Measurements from ENCODE around the gene SEMA3B. TPM values are rescaled to one million over a fixed set of nuclear protein-coding genes. Genes with fewer than 3 reads are reported as not detected.
A peak's percentile ranks its signal among the peaks of the same experiment; 100 is the strongest.

SEMA3B gene
- total and polyA plus RNA-seq, 2 of the 4 experiments (the other 2 are of a cell fraction) = 4.3 to 29.3 TPM

GRCh38 chr3:50324351-50325112, 55.6 kb downstream of the SEMA3B start:
- Histone ChIP-seq H3K79me1 (ENCODE audit: low read depth in 1 of 2, low read length in 2 of 2) (peaks cover 21 to 43% of the 10 kb centered on the region in 2 experiments), H3K4me1 (ENCODE audit: control insufficient read depth, insufficient read depth, low read length) (peaks cover 24% of the 10 kb centered on the region), H3K9me3 (ENCODE audit: control insufficient read depth, insufficient read depth, low read length) (no peaks in the 10 kb centered on the region), H2BK5ac (ENCODE audit: low read depth, low read length, poor library complexity, severe bottlenecking) (no peak overlapping the region), H3K56ac (ENCODE audit: extremely low read depth, insufficient read depth, low read length) (no peak overlapping the region), H3K18ac (ENCODE audit: low read depth, low read length) (no peak overlapping the region), H3K4me3 (ENCODE audit: insufficient read depth, low read depth, low read length) (no peak overlapping the region), H3K9ac (ENCODE audit: low read depth, low read length) (no peak overlapping the region), H3K4ac (ENCODE audit: low read depth, low read length) (no peak overlapping the region), H2BK120ac (ENCODE audit: low read depth, low read length) (no peak overlapping the region), H3K27ac (ENCODE audit: insufficient read depth, low read length) (no peak overlapping the region), H4K91ac (ENCODE audit: insufficient read depth, low read depth, low read length) (no peak overlapping the region), H3K4me2 (ENCODE audit: low read depth, low read length) (no peak overlapping the region), H3K9me1 (ENCODE audit: insufficient read depth, low read length) (peaks cover 5% of the 10 kb centered on the region), H3K23ac (ENCODE audit: low read depth, low read length) (no peak overlapping the region), H3K14ac (replicated peaks; ENCODE audit: low read depth, low read length) (no peak overlapping the region), H3K36me3 (ENCODE audit: control insufficient read depth, insufficient read depth, low read length) (peaks cover 10% of the 10 kb centered on the region), H4K20me1 (ENCODE audit: insufficient read depth, low read length) (peaks cover 12% of the 10 kb centered on the region), H2AFZ (replicated peaks; ENCODE audit: low read length, poor library complexity) (peak overlapping the region; percentile 34), H4K8ac (ENCODE audit: low read depth in 2 of 2, low read length in 2 of 2) (no peak overlapping the region), H3K27me3 (ENCODE audit: control insufficient read depth, insufficient read depth, low read length) (no peaks in the 10 kb centered on the region), H2BK20ac (ENCODE audit: low read depth, low read length) (no peak overlapping the region), H2BK15ac (ENCODE audit: low read depth, low read length) (no peak overlapping the region), H2AK9ac (replicated peaks; ENCODE audit: low read depth, low read length, poor library complexity) (peak overlapping the region; percentile 82), H4K5ac (ENCODE audit: low read depth, low read length) (no peak overlapping the region), H2AK5ac (ENCODE audit: low read depth, low read length) (no peak overlapping the region)
- ChIA-PET CTCF (interaction anchor here (0.7 to 1.0 kb wide), 3 partner anchors 9 to 26 kb away, joined by 3 to 4 read pairs (median 4); partner anchors contain the start of genes HYAL3 and NAA80), POLR2A (ENCODE audit: unreplicated experiment) (interaction anchor here (1.0 kb wide), 1 partner anchor 13 kb away, joined by 4 read pairs; no protein-coding TSS in a partner anchor)
- no TSS peak for BruUV-seq (replicated peaks)
- WGBS, 2 experiments (ENCODE audit: extremely low coverage in 2 of 2, insufficient read length in 1 of 2) = 45% methylated on average over 2 of the region's 4 CpGs; no CpG with 5 or more reads in 1 of the 2 experiments
- in situ Hi-C loops (cut with MboI; ENCODE audit: low sequenced_read_pairs) = loop anchor here (25.0 kb wide), 3 partner anchors 1063 to 1838 kb away; partner anchors contain the start of genes ABHD14B, GPR62, MANF and PCBP4
- intact Hi-C loops (cut with micrococcal nuclease) = loop anchor here (1.0 to 5.0 kb wide), 3 partner anchors 62 to 130 kb away; no protein-coding TSS in a partner anchor
- TF ChIP-seq SMC3 (IDR thresholded peaks at IDR 0.05; ENCODE audit: low read depth, low read length) = peak; percentile 79
- TF ChIP-seq RAD21 (IDR thresholded peaks at IDR 0.05; ENCODE audit: low read length) = peak; percentile 80
- no peak for TF ChIP-seq BHLHE40 (IDR thresholded peaks at IDR 0.05; ENCODE audit: low read depth, low read length)
- no peak for TF ChIP-seq CEBPB (IDR thresholded peaks at IDR 0.05; ENCODE audit: low read depth, low read length)
- TF ChIP-seq, protein P1, sequence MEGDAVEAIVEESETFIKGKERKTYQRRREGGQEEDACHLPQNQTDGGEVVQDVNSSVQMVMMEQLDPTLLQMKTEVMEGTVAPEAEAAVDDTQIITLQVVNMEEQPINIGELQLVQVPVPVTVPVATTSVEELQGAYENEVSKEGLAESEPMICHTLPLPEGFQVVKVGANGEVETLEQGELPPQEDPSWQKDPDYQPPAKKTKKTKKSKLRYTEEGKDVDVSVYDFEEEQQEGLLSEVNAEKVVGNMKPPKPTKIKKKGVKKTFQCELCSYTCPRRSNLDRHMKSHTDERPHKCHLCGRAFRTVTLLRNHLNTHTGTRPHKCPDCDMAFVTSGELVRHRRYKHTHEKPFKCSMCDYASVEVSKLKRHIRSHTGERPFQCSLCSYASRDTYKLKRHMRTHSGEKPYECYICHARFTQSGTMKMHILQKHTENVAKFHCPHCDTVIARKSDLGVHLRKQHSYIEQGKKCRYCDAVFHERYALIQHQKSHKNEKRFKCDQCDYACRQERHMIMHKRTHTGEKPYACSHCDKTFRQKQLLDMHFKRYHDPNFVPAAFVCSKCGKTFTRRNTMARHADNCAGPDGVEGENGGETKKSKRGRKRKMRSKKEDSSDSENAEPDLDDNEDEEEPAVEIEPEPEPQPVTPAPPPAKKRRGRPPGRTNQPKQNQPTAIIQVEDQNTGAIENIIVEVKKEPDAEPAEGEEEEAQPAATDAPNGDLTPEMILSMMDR (conservative IDR thresholded peaks at IDR 0.05; ENCODE audit: low read depth, low read length) = peak; percentile 91
- TF ChIP-seq POLR2A (IDR thresholded peaks at IDR 0.05; ENCODE audit: low read depth, low read length) = no peak
- TF ChIP-seq NFE2L2 (IDR thresholded peaks at IDR 0.05; ENCODE audit: low read depth, low read length) = no peak
- TF ChIP-seq ELK1 (IDR thresholded peaks at IDR 0.05; ENCODE audit: borderline replicate concordance, low read depth, low read length) = no peak
- TF ChIP-seq MAFK (IDR thresholded peaks at IDR 0.05; ENCODE audit: low read depth, low read length) = no peak
- TF ChIP-seq RFX5 (IDR thresholded peaks at IDR 0.05; ENCODE audit: low read depth, low read length) = no peak
- 0 out of 2 replicates have a peak, but pooled peaks have one; percentile 39 for TF ChIP-seq MXI1 (IDR thresholded peaks at IDR 0.05; ENCODE audit: borderline replicate concordance, low read depth, low read length)
- no peak for TF ChIP-seq CHD1 (IDR thresholded peaks at IDR 0.05; ENCODE audit: low read depth, low read length)
- TF ChIP-seq MAZ (IDR thresholded peaks at IDR 0.05; ENCODE audit: borderline replicate concordance, low read depth, low read length) = peak; percentile 50; the same call in 1 of the 2 replicates
- TF ChIP-seq RCOR1 (IDR thresholded peaks at IDR 0.05; ENCODE audit: insufficient replicate concordance, low read length) = no peak
- TF ChIP-seq FOS (IDR thresholded peaks at IDR 0.05; ENCODE audit: low read depth, low read length) = no peak
- dilution Hi-C loops (cut with HindIII; ENCODE audit: low sequenced_read_pairs, unreplicated experiment) = no loop called here
- peak; percentile 61 for DNase-seq
- ATAC-seq (ENCODE audit: low read depth) = peak; percentile 42
